Right ventricle myocardium superior (tissue), 1 donor: ENCODE measurements around the gene VWA3A. TPM values are rescaled to one million over a fixed set of nuclear protein-coding genes. Genes with fewer than 3 reads are reported as not detected.
"Not testable (repeated sequence)": the region's sequence is repeated elsewhere in the genome, so short reads cannot be mapped to it uniquely, and the experiment has no call there.

Experiments
- ATAC-seq: fragments of 200-7000 bp; cut with Tn5 transposase; one replicate; pipeline ENCODE4 v1.9.1; 2020; ENCODE audit warnings: mild to moderate bottlenecking; ENCODE audit not compliant: poor library complexity
- DNase-seq: peaks from one replicate; pipeline ENCODE4 v3.0.0-alpha.2; 2020
- intact Hi-C: fragments of 100-400 bp; cut with DNase I; formaldehyde crosslinking; loops from one replicate; pipeline ENCODE4 v1.11.2; 2022
- total RNA-seq: library from RNA; stranded (reverse); fragmentation: NEBNext Ultra II Directional; extraction: Animal tissue kit (Norgen Biotek cat#: 25700); gene quantifications from one replicate; pipeline ENCODE4 v1.2.1, GENCODE V29; 2021
- donor health status: DM: no; HTN: yes; CAD: no; lungs with severe emphysema.

The VWA3A gene
- total RNA-seq, 1 donor from 2014 or later, result 1.3 TPM

GRCh38 chr16:22190081-22190775 lies 97.9 kb downstream of the VWA3A start:
- ATAC-seq (peak; percentile 78), DNase-seq (peak; percentile 85)
- intact Hi-C loops, result no loop called here

- intact Hi-C loops, result no loop called here
- DNase-seq (peak; percentile 100), ATAC-seq (peak; percentile 81)
Measured at GRCh38 chr16:22190776-22191531, 98.6 kb downstream of the VWA3A start.

GRCh38 chr16:22191532-22192260 lies 99.4 kb downstream of the VWA3A start:
- ATAC-seq, result no peak
- intact Hi-C loops, result no loop called here
- no peak for DNase-seq

GRCh38 chr16:22192261-22193062 lies 100.1 kb downstream of the VWA3A start:
- intact Hi-C loops, result no loop called here
- DNase-seq, result peak; percentile 90
- peak; percentile 27 for ATAC-seq

GRCh38 chr16:22193063-22193411 lies 100.7 kb downstream of the VWA3A start:
- no peak for ATAC-seq
- DNase-seq, result no peak
- intact Hi-C loops, result no loop called here

GRCh38 chr16:22194707-22195444 lies 102.5 kb downstream of the VWA3A start:
- intact Hi-C loops, result loop anchor here (1.0 kb wide), 1 partner anchor 102 kb away; the partner anchor contains the start of gene POLR3E
- DNase-seq (no peak), ATAC-seq (no peak)

GRCh38 chr16:22195445-22195694 lies 103.0 kb downstream of the VWA3A start:
- no peak for DNase-seq
- ATAC-seq, result no peak
- intact Hi-C loops, result loop anchor here (1.0 kb wide), 1 partner anchor 102 kb away; the partner anchor contains the start of gene POLR3E

- intact Hi-C loops, result loop anchor here (1.0 kb wide), 1 partner anchor 101 kb away; the partner anchor contains the start of gene POLR3E
- peak; percentile 92 for DNase-seq
- peak; percentile 57 for ATAC-seq
Measured at GRCh38 chr16:22195695-22196558, 103.6 kb downstream of the VWA3A start.

GRCh38 chr16:22196559-22197168 lies 104.3 kb downstream of the VWA3A start:
- intact Hi-C loops, ATAC-seq: not testable (repeated sequence)

GRCh38 chr16:22198547-22199293 lies 106.4 kb downstream of the VWA3A start:
- ATAC-seq (no peak), DNase-seq (no peak)
- intact Hi-C loops, result no loop called here

More at GRCh38 chr16:22196559-22197168, 104.3 kb downstream of the VWA3A start:
- not testable (repeated sequence) for DNase-seq

- ATAC-seq (no peak), DNase-seq (no peak)
- intact Hi-C loops, result no loop called here
Measured at GRCh38 chr16:22202261-22202637, 109.9 kb downstream of the VWA3A start.

GRCh38 chr16:22203091-22203490 lies 110.8 kb downstream of the VWA3A start:
- DNase-seq (no peak), ATAC-seq (no peak)
- intact Hi-C loops, result no loop called here

- DNase-seq (no peak), ATAC-seq (no peak)
- intact Hi-C loops, result no loop called here
Measured at GRCh38 chr16:22204091-22204655, 111.8 kb downstream of the VWA3A start.

- ATAC-seq, result no peak
- intact Hi-C loops, result no loop called here
Measured at GRCh38 chr16:22205577-22206012, 113.3 kb downstream of the VWA3A start.

GRCh38 chr16:22206013-22206841 lies 113.9 kb downstream of the VWA3A start, which contains the start of gene EEF2K:
EEF2K (plus strand) TSS chr16:22206278; CDS start chr16:22225730, 19,452 bp downstream.
- ATAC-seq (peak; percentile 94), DNase-seq (peak; percentile 95)
- intact Hi-C loops, result no loop called here

More at GRCh38 chr16:22205577-22206012, 113.3 kb downstream of the VWA3A start:
- no peak for DNase-seq
